ENCODE data around the gene TNIP3.

DNA sequence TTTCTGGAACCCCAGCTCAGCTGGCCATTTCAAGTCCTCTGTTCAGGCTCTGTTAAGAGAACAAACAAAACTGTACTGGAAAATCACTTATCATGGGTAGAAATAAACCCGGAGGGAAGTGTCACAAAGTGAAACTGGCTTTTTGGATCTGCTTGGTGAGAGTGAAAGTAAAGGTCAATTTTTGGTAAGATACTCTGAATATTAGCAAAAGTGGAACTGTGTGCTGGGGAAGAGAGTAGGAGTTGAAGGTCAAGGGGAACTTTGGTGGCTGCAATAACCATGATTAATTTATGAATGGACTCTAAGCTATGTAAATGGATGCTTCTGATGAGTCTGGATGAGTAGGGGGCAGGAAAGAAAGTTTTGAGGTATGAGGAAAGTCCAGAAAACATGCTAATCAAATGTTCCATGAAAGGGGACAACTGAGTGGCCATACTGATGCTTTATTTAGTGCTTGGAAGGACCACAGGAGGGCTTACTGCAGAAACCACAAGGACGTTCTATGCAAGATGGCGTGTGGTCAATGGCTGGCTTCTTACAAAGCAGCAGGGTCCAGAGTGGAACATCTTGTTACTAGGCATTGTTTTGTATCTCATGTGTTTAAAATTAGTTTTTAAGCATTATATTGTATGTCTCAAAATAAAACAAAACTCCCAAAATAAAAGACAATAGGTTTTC is 36.8 kb upstream of the TNIP3 start:
- TF ChIP-seq, protein P1, sequence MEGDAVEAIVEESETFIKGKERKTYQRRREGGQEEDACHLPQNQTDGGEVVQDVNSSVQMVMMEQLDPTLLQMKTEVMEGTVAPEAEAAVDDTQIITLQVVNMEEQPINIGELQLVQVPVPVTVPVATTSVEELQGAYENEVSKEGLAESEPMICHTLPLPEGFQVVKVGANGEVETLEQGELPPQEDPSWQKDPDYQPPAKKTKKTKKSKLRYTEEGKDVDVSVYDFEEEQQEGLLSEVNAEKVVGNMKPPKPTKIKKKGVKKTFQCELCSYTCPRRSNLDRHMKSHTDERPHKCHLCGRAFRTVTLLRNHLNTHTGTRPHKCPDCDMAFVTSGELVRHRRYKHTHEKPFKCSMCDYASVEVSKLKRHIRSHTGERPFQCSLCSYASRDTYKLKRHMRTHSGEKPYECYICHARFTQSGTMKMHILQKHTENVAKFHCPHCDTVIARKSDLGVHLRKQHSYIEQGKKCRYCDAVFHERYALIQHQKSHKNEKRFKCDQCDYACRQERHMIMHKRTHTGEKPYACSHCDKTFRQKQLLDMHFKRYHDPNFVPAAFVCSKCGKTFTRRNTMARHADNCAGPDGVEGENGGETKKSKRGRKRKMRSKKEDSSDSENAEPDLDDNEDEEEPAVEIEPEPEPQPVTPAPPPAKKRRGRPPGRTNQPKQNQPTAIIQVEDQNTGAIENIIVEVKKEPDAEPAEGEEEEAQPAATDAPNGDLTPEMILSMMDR (IDR thresholded peaks at IDR 0.05), result no peak
- TF ChIP-seq EZH2phosphoT487 (IDR thresholded peaks at IDR 0.05), result no peak
- TF ChIP-seq EZH2 (IDR thresholded peaks at IDR 0.05), result no peak
